HG03571 (cell line): ENCODE data around the gene ZNF28.
"Not testable (repeated sequence)": the region's sequence is repeated elsewhere in the genome, so short reads cannot be mapped to it uniquely, and the experiment has no call there.

Source experiments
- ATAC-seq: cut with Tn5 transposase; IDR thresholded peaks from one replicate; pipeline ENCODE4 v1.9.1; 2021; ENCODE audit not compliant: unreplicated experiment

Gene ZNF28

GRCh38 chr19:52782864-52783263, 38.6 kb downstream of the ZNF28 start:
- ATAC-seq = not testable (repeated sequence)

DNA sequence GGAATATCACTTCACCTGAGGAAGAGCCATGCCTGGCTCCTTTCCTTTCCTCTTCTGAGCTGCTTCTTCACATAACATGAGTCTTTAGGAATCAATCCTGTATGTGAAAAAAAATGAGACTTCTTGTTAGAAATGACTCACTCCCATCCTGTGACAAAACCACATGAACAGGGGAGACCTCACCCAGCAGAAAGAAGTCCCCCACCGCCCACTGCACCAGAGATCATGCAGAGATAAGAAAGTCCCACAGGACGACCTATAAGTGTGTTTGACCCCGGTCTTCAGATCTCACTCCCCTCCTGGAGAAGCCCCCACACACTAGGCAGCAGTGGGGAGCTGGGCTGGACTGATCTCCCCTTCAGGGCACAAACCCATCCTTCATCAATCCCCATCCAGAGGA, 42.6 kb downstream of the ZNF28 start:
- ATAC-seq = no peak

DNA sequence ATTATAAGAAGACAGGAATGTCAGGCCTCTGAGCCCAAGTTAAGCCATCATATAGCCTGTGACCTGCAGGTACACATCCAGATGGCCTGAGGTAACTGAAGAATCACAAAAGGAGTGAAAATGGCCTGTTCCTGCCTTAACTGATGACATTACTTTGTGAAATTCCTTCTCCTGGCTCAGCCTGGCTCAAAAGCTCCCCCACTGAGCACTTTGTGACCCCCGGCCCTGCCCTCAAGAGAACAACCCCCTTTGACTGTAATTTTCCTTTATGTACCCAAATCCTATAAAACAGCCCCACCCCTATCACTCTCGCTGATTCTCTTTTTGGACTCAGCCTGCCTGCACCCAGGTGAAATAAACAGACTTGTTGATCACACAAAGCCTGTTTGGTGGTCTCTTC, 65.0 kb downstream of the ZNF28 start:
- ATAC-seq = not testable (repeated sequence)

GRCh38 chr19:52749780-52750179, 71.7 kb downstream of the ZNF28 start:
- ATAC-seq = no peak

DNA sequence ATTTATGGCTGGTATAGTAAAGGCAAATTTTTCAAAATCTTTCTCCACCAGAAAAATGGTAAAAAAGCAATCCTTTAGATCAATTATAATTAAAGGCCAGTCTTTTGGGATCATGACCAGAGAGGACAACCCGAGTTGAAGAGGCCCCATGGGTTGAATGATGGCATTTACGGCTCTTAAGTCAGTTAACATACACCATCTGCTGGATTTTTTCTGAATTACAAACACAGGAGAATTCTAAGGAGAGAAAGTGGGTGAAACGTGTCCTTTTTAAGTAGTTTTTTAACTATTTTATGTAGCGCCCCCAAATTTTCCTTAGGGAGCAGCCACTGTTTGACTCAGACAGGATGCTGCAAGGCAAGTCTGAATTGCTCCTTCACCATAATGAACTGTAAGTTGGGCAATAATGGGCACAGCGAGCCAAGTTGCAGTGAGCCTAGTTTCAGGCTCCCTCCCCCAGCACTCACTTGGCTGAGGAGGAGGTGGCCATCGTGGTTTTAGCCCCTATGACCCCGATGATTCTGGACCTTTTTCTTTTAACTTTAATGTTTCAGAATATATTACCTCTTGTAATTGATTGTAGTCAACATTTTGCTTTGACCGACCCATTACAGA, 73.0 kb downstream of the ZNF28 start:
- no peak for ATAC-seq
